Measurements from ENCODE around the gene GHR.
"Not testable (repeated sequence)": the region's sequence is repeated elsewhere in the genome, so short reads cannot be mapped to it uniquely, and the experiment has no call there.

Gene GHR

GRCh38 chr5:42654645-42655044 lies 231.4 kb downstream of the GHR start:
- DNase-seq: no peak

- no peak for DNase-seq
Observed at GRCh38 chr5:42655982-42656650, 232.9 kb downstream of the GHR start.

- DNase-seq: no peak
Observed at GRCh38 chr5:42656651-42657015, 233.4 kb downstream of the GHR start.

DNA sequence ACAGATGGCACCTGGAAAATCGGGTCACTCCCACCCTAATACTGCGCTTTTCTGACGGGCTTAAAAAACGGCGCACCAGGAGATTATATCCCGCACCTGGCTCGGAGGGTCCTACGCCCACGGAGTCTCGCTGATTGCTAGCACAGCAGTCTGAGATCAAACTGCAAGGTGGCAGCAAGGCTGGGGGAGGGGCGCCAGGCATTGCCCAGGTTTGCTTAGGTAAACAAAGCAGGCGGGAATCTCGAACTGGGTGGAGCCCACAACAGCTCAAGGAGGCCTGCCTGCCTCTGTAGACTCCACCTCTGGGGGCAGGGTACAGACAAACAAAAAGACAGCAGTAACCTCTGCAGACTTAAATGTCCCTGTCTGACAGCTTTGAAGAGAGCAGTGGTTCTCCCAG lies 236.6 kb downstream of the GHR start:
- DNase-seq: not testable (repeated sequence)

GRCh38 chr5:42665857-42666256 lies 242.6 kb downstream of the GHR start:
- DNase-seq: no peak

GRCh38 chr5:42666869-42667268 lies 243.6 kb downstream of the GHR start:
- DNase-seq: no peak

DNA sequence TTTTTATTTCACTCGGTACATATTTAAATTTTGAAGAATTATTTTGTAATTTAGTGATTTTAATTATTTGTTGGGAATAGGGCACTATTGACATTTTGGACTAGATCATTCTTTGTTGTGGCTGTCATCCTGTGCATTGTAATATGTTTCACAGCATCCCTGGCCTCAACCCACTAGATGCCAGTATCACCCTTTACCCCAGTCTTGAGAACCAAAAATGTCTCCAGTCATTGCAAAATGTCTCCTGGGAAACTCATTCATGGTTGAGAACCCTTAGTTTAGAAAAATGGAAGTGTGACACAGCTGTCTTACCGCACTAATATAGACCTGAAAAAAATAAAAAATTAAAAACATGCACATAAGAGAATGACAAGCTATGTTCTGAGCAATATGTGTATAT lies 245.0 kb downstream of the GHR start:
- DNase-seq: no peak

GRCh38 chr5:42672925-42673324 lies 249.7 kb downstream of the GHR start:
- DNase-seq: no peak

GRCh38 chr5:42675602-42676001 lies 252.4 kb downstream of the GHR start:
- DNase-seq: no peak

DNA sequence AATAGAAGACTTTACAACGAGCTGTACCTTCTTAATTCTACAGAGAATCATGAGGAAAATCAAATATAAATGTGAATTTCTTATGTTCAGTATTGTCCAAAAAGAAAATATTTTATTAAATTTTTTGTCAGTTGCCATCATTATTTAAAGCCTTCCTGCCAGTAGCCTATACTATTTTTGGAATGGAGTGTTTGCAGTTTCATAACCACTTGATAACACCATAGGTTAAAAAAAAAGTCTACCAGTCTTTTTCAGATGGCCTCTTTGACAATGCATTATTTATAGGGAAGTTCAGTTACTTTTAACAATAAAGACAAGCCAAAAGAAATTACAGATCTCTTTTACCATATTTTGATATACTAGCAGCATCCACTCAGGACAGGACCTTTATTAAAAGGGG lies 253.1 kb downstream of the GHR start:
- no peak for DNase-seq

- no peak for DNase-seq
Observed at GRCh38 chr5:42677156-42677842, 254.1 kb downstream of the GHR start.

- no peak for DNase-seq
Observed at GRCh38 chr5:42680046-42680445, 256.8 kb downstream of the GHR start.

DNA sequence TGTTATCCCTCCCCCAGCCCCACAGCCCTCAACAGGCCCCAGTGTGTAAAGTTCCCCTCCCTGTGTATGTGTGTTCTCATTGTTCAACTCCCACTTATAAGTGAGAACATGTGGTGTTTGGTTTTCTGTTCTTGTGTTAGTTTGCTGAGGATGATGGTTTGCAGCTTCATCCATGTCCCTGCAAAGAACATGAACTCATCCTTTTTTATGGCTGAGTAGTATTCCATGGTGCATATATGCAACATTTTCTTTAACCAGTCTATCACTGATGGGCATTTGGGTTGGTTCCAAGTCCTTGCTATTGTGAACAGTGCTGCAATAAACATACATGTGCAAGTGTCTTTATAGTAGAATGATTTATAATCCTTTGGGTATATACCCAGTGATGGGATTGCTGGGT lies 261.8 kb downstream of the GHR start:
- not testable (repeated sequence) for DNase-seq

- DNase-seq: no peak
Observed at GRCh38 chr5:42689391-42689790, 266.2 kb downstream of the GHR start.

DNA sequence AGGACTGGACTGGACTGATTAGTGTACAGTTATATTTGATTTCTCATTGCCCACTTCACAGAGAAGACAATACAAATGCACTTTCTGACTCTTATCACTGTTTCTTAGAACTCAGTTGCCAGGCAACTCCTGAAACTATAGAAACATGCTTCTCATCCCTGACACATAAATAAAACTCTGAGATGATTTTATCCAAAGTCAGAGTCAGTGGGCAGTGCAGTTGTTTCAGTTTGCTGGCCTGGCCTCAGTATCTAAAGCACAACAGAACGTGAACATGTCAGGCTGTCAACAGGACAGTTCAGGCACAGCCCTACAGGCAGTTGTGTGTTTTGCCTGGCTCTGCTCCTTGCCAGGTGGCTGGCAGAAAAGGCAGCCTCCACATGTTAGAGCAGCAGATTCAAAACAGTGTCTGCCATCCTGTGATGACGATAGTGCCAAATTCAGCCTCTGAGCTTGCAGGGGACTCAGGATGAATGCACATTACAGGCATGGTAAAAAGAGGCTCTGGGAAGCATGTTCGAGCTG lies 268.2 kb downstream of the GHR start:
- DNase-seq: no peak

DNA sequence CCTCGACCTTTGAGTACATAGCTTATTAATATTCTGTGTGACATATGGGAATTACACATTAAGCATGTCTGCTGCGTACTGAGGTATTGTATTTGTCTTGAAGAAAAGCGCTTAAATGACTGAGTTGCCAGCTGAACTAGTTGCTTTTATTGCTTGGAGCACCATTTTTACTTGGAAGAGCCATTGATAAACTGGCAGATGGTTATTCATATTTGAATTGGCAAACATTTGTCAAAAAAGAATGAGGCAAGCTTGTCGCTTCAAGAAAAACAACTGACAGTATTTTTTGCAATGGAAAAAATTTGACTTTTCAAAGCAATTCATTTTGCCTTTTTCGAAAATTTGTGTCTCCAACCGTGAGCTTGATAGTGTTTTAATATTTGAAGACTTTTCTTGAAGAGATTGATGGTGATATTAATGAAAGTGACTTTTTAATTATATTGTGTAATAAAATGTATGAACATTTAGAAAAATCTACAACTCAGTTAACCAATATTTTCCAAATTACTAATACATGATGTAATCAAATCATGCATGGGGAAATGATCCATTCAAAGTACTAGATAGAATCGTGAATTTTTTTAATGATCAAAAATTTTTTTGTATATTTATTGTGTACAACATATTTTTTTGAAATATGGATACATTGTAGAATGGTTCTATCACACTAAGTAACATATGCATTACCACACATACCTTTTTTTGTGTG lies 278.3 kb downstream of the GHR start:
- DNase-seq: no peak

- DNase-seq: no peak
Observed at GRCh38 chr5:42703238-42703637, 280.0 kb downstream of the GHR start.

GRCh38 chr5:42715785-42716184 lies 292.5 kb downstream of the GHR start:
- no peak for DNase-seq

- DNase-seq: no peak
Observed at GRCh38 chr5:42718591-42718990, 295.4 kb downstream of the GHR start.

DNA sequence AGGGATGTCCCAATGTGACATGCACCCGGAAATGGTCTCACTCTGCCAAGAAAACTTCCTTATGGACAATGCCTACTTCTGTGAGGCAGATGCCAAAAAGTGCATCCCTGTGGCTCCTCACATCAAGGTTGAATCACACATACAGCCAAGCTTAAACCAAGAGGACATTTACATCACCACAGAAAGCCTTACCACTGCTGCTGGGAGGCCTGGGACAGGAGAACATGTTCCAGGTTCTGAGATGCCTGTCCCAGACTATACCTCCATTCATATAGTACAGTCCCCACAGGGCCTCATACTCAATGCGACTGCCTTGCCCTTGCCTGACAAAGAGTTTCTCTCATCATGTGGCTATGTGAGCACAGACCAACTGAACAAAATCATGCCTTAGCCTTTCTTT lies 295.8 kb downstream of the GHR start:
- no peak for DNase-seq

GRCh38 chr5:42720251-42720650 lies 297.0 kb downstream of the GHR start:
- no peak for DNase-seq

DNA sequence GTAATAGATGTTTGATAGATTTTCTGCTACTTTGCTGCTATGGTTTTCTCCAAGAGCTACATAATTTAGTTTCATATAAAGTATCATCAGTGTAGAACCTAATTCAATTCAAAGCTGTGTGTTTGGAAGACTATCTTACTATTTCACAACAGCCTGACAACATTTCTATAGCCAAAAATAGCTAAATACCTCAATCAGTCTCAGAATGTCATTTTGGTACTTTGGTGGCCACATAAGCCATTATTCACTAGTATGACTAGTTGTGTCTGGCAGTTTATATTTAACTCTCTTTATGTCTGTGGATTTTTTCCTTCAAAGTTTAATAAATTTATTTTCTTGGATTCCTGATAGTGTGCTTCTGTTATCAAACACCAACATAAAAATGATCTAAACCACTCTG lies 298.2 kb downstream of the GHR start:
- DNase-seq: no peak

GRCh38 chr5:42734531-42735058 lies 311.4 kb downstream of the GHR start:
- DNase-seq: not testable (repeated sequence)

- DNase-seq: no peak
Observed at GRCh38 chr5:42740920-42741319, 317.7 kb downstream of the GHR start.

Data from NCI-H1436 treated with DMSO at 0.1 percent for 48 hours (cell line).